ENCODE measurements around the gene SGTB.

The SGTB gene

GRCh38 chr5:65640240-65640639 lies 81.7 kb downstream of the SGTB start:
- no peak for TF ChIP-seq EZH2 (optimal IDR thresholded peaks at IDR 0.05; ENCODE audit: low read depth, low read length)
- Histone ChIP-seq H3K79me2 (ENCODE audit: low read length) (no peaks in the 10 kb centered on the region), H3K36me3 (replicated peaks; ENCODE audit: insufficient read depth, low read length) (peaks cover 4% of the 10 kb centered on the region), H3K4me2 (ENCODE audit: low read depth, low read length) (no peak overlapping the region), H3K4me3 (ENCODE audit: low read length) (no peak overlapping the region), H3K4me1 (ENCODE audit: low read length) (no peaks in the 10 kb centered on the region), H4K20me1 (ENCODE audit: insufficient read depth, low read length) (no peaks in the 10 kb centered on the region), H3K9me2 (replicated peaks; ENCODE audit: insufficient read depth, low read length) (no peaks in the 10 kb centered on the region), H3K27me3 (replicated peaks; ENCODE audit: insufficient read depth, low read length) (no peaks in the 10 kb centered on the region), H2AFZ (ENCODE audit: low read length) (no peak overlapping the region), H3K9me3 (replicated peaks; ENCODE audit: insufficient read depth, low read length) (no peaks in the 10 kb centered on the region), H3K27ac (ENCODE audit: low read length) (no peak overlapping the region), H3K9ac (ENCODE audit: low read length) (no peak overlapping the region), H3F3A (ENCODE audit: insufficient read depth, low read length) (no peaks in the 10 kb centered on the region)
- no peak for DNase-seq

- H3K27ac ChIP-seq (ENCODE audit: low read length) = no peak overlapping the region
- no peaks in the 10 kb centered on the region for H3K9me3 ChIP-seq (replicated peaks; ENCODE audit: insufficient read depth, low read length)
- DNase-seq = no peak
These were observed 90.9 kb downstream of the SGTB start for GRCh38 chr5:65630981-65631380.

GRCh38 chr5:65625743-65626142 lies 96.2 kb downstream of the SGTB start:
- Histone ChIP-seq H3K36me3 (replicated peaks; ENCODE audit: insufficient read depth, low read length) (peaks cover 7% of the 10 kb centered on the region), H2AFZ (ENCODE audit: low read length) (no peak overlapping the region), H3K9me3 (replicated peaks; ENCODE audit: insufficient read depth, low read length) (no peaks in the 10 kb centered on the region), H3K27me3 (replicated peaks; ENCODE audit: insufficient read depth, low read length) (no peaks in the 10 kb centered on the region), H3K4me3 (ENCODE audit: low read length) (peak overlapping the region; percentile 97), H4K20me1 (ENCODE audit: insufficient read depth, low read length) (no peaks in the 10 kb centered on the region), H3K9ac (ENCODE audit: low read length) (peak overlapping the region; percentile 83; the same call in 1 of the 2 replicates), H3K79me2 (ENCODE audit: low read length) (peaks cover 86% of the 10 kb centered on the region), H3K27ac (ENCODE audit: low read length) (peak overlapping the region; percentile 87; the same call in 1 of the 2 replicates), H3K4me1 (ENCODE audit: low read length) (peaks cover 16% of the 10 kb centered on the region; the same call in 1 of the 2 replicates), H3K4me2 (ENCODE audit: low read depth, low read length) (peak overlapping the region; percentile 70), H3K9me2 (replicated peaks; ENCODE audit: insufficient read depth, low read length) (no peaks in the 10 kb centered on the region), H3F3A (ENCODE audit: insufficient read depth, low read length) (0 out of 2 replicates have a peak, but pooled peaks cover 5% of the 10 kb centered on the region)
- no peak for DNase-seq
- TF ChIP-seq EZH2 (optimal IDR thresholded peaks at IDR 0.05; ENCODE audit: low read depth, low read length) = no peak
- TF ChIP-seq, protein P1, sequence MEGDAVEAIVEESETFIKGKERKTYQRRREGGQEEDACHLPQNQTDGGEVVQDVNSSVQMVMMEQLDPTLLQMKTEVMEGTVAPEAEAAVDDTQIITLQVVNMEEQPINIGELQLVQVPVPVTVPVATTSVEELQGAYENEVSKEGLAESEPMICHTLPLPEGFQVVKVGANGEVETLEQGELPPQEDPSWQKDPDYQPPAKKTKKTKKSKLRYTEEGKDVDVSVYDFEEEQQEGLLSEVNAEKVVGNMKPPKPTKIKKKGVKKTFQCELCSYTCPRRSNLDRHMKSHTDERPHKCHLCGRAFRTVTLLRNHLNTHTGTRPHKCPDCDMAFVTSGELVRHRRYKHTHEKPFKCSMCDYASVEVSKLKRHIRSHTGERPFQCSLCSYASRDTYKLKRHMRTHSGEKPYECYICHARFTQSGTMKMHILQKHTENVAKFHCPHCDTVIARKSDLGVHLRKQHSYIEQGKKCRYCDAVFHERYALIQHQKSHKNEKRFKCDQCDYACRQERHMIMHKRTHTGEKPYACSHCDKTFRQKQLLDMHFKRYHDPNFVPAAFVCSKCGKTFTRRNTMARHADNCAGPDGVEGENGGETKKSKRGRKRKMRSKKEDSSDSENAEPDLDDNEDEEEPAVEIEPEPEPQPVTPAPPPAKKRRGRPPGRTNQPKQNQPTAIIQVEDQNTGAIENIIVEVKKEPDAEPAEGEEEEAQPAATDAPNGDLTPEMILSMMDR (IDR thresholded peaks at IDR 0.05; ENCODE audit: low read length) = no peak
- no peak for TF ChIP-seq EZH2phosphoT487 (IDR thresholded peaks at IDR 0.05; ENCODE audit: low read length)

More at GRCh38 chr5:65630981-65631380, 90.9 kb downstream of the SGTB start:
- Histone ChIP-seq H3K9ac (ENCODE audit: low read length) (no peak overlapping the region), H3F3A (ENCODE audit: insufficient read depth, low read length) (no peaks in the 10 kb centered on the region), H3K9me2 (replicated peaks; ENCODE audit: insufficient read depth, low read length) (no peaks in the 10 kb centered on the region), H4K20me1 (ENCODE audit: insufficient read depth, low read length) (no peaks in the 10 kb centered on the region), H3K4me3 (ENCODE audit: low read length) (no peak overlapping the region), H3K4me1 (ENCODE audit: low read length) (peaks cover 3% of the 10 kb centered on the region), H2AFZ (ENCODE audit: low read length) (no peak overlapping the region), H3K4me2 (ENCODE audit: low read depth, low read length) (no peak overlapping the region), H3K79me2 (ENCODE audit: low read length) (peaks cover 54% of the 10 kb centered on the region), H3K36me3 (replicated peaks; ENCODE audit: insufficient read depth, low read length) (peaks cover 10% of the 10 kb centered on the region), H3K27me3 (replicated peaks; ENCODE audit: insufficient read depth, low read length) (no peaks in the 10 kb centered on the region)
- TF ChIP-seq EZH2 (optimal IDR thresholded peaks at IDR 0.05; ENCODE audit: low read depth, low read length) = no peak
- TF ChIP-seq, protein P1 (IDR thresholded peaks at IDR 0.05; ENCODE audit: low read length) = no peak
- TF ChIP-seq EZH2phosphoT487 (IDR thresholded peaks at IDR 0.05; ENCODE audit: low read length) = no peak
